HG03103 (cell line): Measurements from ENCODE around the gene SETD2.
A peak's percentile ranks its signal among the peaks of the same experiment; 100 is the strongest.
"Not testable (repeated sequence)": the region's sequence is repeated elsewhere in the genome, so short reads cannot be mapped to it uniquely, and the experiment has no call there.

Experiments
- ATAC-seq: cut with Tn5 transposase; IDR thresholded peaks from one replicate; pipeline ENCODE4 v1.9.1; 2021; ENCODE audit warnings: low read depth; ENCODE audit not compliant: unreplicated experiment

SETD2 gene

DNA sequence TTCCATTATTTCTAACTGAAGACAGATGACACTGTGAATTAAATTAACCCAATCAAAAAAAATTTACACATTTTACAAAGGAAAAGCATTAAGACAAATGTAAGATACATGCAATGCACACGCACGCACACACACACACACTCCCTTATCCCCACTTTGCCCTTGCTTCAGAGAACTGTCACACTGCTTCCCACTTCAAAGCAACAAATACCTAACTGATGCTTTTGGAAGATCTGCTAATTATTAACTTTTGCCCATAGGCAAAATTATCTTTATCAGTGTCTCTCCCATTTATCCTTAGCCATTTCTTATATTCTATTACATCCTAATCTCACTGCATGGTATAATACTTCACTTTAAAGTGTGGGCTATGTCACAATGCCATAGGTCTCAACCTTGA is 60.3 kb downstream of the SETD2 start:
- ATAC-seq = no peak

DNA sequence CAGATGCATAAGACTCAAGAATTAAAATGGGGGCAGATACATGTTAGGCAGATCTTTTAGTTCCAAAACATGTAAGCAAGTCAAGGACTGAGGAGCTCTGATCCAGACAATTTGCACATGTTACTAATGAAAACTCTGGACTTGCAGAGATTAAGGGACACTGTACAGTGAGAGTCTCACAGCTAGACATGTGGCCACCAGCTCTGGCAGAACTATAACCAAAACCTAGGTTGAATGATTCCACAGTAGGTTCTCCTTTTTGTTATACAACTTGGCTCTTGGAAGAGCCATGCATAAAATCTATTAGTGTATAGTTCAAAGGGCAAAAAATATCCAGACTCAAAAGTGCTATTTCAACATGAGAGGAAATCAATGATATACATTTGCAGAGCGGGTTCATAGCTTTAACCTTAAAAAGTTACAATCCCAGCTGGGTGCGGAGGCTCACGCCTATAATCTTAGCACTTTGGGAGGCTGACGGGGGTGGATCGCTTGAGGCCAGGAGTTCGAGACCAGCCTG is 61.8 kb downstream of the SETD2 start:
- ATAC-seq = no peak

DNA sequence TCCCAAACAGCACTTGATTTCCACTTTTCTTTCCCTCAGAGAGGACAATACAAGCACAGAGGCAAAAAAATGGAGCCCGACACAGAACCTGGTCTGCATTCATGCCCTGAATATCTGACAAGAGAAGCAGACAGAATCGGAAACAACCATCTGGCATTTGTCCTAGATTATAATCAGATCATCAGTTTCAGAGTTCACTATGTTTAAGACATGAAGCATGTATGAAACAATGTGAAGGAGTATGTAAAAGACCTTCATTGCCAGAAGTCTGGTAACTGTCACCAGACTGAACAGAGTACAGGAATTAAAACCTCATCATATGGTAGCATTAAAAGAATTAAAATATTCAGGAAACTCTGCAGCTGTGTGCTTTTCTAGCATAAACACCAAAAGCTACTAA is 65.0 kb downstream of the SETD2 start:
- no peak for ATAC-seq

DNA sequence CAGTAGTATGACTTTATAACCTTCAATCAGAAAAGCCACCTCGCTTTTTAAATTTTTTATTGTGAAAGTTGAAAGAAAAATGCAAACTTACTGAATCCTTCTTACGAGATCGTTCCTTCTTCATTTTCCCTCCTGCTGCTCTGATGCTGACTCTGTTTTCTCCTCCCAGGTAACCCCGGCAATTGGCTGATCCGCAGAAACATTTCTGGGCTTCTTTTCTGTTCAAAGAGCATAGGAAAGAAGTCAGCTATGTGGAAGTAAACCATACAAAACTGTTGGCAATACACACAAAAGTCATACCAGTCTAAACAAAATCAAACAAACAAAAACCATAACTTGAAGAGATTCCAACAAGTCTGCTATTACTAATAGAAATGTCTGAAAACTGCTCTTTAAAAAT is 66.0 kb downstream of the SETD2 start:
- ATAC-seq = no peak

DNA sequence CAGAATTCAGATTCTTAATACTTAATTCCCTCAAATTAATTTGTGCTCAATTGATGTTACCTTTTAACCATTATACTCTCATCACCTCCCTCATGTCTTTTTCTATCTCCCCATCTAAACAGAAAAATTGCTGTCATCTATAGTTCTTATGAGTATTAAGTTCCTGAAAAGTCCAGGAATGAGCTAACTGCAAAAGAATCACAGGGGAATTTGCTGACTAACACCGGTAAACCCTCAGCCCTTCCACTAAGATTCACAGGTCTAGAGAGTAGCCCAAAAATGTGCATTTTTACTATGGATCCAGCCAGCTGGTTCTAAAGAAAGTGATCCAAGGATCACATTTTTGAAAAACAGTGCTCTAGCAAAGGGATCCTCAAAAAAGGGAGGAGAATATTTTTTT is 67.0 kb downstream of the SETD2 start:
- ATAC-seq = no peak

DNA sequence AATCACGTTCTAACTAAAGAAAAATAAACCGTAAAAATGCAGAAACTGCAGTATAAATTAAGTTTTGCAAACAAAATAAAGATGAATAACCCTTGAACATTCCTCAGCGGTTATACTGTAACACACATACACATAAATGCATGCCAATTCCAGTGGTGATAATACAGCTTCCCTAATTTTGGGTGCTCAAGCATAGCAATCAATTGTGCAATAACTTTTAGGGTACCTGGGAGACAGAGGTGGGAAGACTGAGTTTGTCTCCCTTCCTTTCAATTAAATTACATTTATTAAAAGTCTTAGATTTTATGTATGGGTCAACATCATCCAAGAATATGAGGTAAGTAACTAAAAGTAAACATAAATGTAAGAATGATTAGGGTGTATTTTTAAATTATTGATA is 71.8 kb downstream of the SETD2 start:
- ATAC-seq = no peak

DNA sequence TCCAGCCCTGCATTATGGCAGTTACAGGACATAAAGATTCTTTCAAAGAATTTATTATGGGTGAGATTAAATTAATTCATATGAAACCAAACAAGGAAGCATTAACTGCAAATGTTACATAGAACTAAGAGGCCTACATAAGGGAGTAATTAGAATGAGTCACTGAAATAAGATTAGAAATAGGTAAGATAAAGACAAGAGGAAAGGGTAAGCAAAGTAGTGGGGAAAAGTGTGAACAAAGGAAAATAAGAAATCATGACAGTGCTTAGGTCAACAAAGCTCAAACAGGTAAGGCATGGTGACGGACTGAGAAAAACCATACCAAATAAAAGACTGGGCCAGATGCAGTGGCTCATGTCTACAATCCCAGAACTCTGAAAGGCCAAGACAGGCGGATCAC is 74.3 kb downstream of the SETD2 start:
- no peak for ATAC-seq

DNA sequence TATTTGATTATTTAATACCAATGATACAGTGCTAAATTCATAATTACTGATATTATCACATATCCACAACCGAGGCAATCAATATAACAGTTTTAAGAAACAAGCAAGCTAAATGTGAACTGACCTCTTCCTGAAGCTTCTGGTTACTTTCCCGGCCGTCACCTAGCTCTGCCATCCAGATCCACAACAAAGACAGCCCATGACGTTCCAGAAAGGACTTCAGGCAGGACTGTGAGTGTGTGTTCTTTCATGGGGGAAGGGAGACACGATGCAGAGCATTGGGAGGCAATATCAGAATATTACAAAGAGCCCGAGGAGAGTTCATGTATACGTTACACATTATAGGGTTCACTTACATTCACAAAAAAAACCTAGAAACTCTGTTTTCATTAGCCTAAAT is 77.8 kb downstream of the SETD2 start:
- no peak for ATAC-seq

DNA sequence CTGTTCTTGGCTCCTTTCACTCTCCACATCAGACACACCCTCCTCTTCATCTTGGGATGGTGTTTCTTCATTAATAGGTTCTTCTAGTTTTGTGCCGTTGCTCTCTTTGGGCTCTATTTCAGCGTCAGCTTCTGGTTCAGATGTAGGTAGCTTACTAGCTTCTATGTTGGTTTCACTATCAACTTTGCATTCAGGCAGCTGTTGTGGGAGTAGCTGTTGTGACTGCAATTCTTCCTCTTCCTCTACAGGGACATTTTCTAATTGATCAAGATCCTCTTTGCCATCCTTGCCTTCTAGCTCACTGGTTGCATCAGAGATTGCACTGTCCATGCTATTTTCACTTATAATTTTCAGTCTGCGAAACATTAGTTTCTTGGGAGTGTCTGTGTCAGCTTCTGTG is 80.1 kb downstream of the SETD2 start:
- ATAC-seq = peak; percentile 57

DNA sequence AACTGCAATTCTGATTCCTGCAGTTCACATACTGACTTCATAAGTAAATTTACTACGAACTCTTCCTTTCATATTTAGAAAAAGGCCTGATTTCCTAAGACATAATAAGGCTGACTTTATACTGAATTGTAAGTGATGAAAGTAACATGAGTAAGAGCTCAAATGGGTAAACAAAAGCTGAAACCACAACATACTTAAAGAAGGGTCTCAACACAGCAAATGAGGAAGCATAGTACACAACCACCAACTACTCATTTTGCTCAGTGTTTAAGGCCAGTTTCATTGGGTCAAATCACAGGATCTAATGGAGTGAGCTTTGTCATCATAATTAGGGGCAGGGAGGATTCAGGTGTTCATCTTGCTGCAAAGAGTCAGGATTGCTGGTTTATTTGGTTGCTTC is 81.4 kb downstream of the SETD2 start:
- ATAC-seq = no peak

DNA sequence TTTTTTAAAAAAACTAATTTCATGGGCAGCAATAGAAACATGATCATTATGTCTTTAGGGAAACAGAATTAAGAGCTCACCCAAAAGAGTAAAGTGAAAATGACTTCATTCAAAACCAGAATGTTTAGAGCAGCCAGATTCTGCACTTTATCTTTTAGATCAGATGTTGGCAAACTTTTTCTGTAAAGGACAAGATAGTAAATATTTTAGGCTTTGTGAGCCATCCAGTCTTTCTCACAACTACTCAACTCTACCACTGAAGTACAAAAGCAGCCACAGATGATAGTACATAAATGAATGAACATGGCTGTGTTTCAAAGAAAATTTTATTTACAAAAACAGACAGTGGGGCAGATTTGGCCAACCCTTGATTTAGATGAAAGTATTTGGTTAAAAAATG is 84.5 kb downstream of the SETD2 start:
- no peak for ATAC-seq

DNA sequence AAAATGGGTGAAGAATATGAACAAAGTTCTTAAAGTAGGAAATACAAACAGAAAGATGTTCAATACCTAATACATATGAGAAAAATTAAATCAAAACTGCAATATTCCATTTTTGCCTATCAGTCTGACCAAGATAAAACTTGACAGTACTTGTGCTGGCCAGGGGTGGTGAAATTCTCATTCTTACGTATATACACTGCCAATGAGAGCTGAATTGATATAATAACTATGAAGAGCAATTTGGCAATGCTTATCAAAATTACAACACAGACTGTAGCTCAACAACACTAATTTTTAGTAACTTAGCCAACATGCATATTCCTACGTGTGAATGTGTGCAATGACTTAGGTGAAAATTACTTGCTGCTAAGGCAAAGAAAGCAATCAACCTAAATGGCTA is 90.2 kb downstream of the SETD2 start:
- no peak for ATAC-seq

DNA sequence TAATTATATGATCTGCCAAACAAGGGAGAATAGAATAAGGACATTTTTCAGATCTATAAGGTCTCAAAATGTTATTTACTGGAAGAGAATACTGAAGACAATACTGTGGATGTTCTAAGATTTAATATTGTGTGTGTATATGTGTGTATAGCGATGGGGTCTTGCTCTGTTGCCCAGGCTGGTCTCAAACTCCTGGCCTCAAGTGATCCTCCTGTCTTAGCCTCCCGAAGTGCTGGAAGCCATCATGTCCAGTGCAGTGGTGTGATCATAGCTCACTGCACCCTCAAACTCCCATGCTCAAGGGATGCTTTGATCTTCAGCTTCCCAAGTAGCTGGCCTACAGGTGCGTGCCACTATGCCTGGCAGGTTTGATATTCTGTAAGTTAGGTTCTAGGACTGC is 93.1 kb downstream of the SETD2 start:
- no peak for ATAC-seq

DNA sequence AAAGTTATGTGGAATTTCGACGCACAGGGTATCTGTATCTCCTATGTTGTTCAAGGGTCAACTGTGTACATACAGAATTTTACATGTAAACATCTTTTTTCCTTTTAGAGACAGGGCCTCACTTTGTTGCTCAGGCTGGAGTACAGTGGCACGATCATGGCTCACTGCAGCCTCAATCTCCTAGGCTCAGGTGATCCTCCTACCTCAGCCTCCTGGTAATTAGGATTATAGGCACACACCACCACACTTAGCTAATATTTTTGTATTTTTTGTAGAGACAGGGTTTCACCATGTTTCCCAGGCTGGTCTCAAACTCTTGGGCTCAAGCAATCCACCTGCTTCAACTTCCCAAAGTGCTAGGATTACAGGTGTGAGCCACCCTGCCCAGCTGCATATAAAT is 97.7 kb downstream of the SETD2 start:
- ATAC-seq = not testable (repeated sequence)

DNA sequence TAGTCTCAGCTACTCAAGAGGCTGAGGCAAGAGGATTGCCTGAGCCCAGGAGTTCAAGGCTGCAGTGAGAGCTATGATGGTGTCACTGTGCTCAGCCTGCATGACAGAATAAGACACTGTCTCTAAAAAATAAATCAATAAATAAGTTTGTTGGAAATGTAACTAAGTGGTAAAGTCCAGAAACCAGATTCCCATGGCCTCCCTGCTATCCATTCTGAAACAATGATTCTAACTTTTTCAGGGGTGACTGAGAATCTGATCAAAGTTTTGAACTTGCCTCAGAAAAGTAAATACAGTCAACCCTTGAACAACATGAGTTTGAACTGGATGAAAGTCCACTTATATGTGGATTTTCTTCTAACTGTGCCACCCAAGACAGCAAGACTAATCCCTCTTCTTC is 98.2 kb downstream of the SETD2 start:
- ATAC-seq = no peak

DNA sequence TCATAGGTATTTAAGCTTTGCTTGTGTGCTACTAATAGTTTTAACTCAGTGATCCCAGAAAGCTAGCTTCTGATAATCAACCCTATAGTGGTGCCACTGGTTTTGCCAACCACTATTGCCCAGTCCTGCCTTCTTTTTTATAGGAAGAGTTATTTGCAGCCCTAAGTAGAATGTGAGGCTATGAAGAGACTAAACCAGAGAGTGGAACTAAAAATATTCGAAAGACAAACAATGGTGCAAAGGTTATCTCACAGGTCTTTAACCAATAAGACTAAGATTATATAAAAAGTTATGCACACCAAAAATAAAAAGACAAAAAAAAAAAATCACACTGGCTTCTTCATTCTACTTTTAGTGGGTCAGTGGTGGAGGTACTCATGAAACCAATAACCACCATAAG is 98.9 kb downstream of the SETD2 start:
- ATAC-seq = no peak

DNA sequence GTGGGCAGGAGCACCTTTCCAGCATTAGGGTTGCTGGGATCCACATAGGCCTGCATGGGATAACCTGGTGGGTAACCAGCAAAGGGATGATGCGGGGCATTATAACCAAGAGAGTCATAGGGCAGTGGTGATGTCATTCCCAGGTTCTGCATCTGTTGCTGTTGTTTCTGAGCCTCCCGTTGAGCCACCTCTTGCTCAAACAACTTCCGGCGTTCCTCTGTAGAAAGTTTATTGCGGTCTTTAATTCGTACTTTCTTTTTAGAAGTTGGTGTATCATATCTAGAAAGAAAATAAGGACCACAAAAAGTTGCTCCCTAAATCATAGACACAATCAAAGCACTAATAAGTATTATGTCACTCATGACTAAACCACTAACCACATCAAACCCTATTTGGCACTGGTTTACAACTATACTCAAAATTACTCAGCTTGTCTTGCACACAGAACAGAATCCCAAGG is 106.7 kb downstream of the SETD2 start:
- ATAC-seq = no peak

DNA sequence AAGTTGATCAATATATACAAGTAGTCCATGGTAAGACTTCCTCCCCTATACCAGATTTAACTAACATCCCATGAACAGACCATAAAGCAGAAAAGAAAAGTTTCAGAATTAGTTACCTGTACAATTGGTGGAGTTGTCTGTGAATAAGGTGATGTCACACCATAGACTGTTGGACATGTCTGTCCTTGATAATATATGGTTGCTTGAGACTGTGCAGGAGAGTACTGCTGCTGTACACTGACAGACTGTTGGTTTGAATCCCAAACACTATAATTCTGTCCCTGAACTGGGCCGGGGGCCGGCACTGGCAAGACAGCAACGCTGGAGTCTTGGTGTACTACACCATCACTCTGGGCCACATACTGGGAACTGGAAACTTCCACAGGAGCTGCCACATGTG is 107.2 kb downstream of the SETD2 start:
- ATAC-seq = no peak

DNA sequence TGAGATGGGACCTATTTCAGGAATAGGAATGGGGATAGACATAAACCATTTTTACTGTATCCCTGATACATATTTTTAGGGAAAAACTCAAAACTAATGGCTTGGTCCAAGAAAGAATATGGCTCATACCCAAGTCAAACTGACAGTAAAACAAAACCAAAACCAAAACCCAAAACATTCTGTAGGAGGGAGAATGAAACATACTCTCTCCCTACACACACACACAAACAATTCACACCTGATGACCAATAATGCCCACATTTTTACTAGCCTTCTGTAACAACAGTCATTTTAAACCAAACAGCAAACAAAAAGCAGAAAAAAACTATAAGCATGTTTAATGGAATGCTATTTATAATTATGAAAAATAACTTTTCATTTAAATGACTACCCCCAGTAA is 109.5 kb downstream of the SETD2 start:
- no peak for ATAC-seq

DNA sequence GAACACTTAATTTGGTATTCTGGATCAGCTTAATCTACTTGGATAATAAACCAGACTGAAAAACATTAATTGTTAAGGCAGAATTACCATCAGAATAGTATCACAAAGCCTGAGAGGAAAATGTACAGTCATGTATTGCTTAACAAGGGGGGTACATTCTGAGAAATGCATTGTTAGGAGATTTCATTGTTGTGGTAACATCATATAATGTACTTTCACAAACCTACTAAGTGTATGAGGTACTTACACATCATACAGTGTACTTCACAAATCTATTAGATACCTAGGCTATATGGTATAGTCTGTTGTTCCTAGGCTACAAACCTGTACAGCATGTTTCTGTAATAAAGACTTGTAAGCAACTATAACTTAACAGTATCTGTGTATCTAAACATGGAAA is 116.2 kb downstream of the SETD2 start:
- no peak for ATAC-seq

DNA sequence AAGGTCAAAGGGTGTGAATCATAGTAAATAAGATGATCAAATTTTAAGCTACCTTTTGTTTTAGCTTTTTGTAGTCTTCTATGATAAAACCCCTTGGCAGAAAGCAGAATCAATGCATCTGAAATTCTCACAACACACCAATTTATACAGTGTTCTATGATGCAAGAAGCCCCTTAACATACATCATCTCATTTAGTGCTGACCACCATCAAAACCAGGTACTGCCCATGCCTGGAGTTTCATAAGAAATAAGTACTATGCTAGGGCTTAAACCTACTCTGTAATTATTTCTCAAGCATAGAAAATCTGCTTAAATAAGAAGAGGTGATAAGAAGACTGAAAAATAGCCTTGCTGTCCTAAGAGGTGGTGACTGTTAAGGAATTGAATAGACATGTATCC is 116.8 kb downstream of the SETD2 start:
- no peak for ATAC-seq

DNA sequence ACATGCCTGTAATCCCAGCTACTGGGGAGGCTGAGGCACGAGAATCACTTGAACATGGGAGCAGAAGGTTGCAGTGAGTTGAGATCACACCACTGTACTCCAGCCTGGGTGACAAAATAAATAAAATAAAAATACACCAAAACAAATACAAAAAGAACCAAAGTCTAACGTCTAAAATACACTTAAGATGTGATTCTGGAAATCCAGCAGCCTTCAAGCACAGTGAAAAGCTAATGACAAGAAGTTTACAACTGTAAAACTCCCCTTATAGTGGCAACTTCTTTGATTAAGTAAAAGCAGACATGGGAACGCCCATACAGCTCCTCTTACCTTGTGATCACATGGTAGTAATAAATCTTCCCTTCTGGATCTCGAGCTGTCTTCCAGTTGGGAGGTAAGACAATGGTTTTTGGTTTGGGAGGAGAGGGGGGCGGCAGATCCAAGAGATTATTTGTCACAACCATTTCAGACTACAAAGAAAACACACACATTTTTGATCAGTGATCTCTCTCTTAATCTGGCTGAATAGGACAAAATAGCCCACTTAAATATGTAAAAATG is 121.6 kb downstream of the SETD2 start:
- ATAC-seq = no peak

DNA sequence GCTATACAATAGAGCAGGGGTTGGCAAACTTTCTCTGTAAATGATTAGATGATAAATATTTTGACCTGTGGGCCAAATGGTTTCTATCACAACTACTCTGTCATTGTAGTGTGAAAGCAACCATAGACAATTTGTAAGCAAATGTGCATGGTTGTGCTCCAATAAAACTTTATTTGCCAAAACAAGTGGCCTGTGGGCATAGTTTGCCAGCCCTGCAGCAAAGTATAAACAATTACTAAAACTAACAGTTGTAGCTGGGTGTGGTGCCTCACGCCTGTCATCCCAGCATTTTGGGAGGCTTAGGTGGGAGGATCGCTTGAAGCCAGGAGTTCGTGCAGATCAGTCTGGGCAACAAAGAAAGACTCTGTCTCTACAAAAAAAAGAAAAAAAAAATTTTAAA is 122.8 kb downstream of the SETD2 start:
- ATAC-seq = no peak
